GM23338 (cell line): Measurements from ENCODE around the gene PNPLA1. TPM values are rescaled to one million over a fixed set of nuclear protein-coding genes. Genes with fewer than 3 reads are reported as not detected.

ENCODE experiments used
- ATAC-seq: fragments of 200-7000 bp; cut with Tn5 transposase; 3 replicates; pipeline ENCODE4 v1.9.1; 2020
- DNase-seq: peaks from one replicate; pipeline ENCODE4 v3.0.0-alpha.2; 2015; ENCODE audit warnings: low spot score
- H2AFZ ChIP-seq: fragments of 200-600 bp; sonication (generic); 2 replicates; pipeline ENCODE4 v1.8.0; 2016; ENCODE audit warnings: antibody characterized with exemption, mild to moderate bottlenecking, moderate library complexity
- H3F3A ChIP-seq: fragments of 200-600 bp; sonication (generic); replicated peaks from 2 replicates; pipeline ENCODE4 v1.8.0; 2017; ENCODE audit warnings: antibody characterized with exemption, mixed run types, low read depth
- H3K27ac ChIP-seq: fragments of 200-600 bp; sonication (generic); 2 replicates; pipeline ENCODE4 v1.6.1; 2016; ENCODE audit warnings: low read depth
- H3K27me3 ChIP-seq: fragments of 200-600 bp; sonication (generic); 2 replicates; pipeline ENCODE4 v1.8.0; 2016; ENCODE audit warnings: mild to moderate bottlenecking, mixed run types, moderate library complexity; ENCODE audit not compliant: insufficient read depth
- H3K36me3 ChIP-seq: fragments of 200-600 bp; sonication (generic); 2 replicates; pipeline ENCODE4 v1.8.0; 2016; ENCODE audit warnings: mild to moderate bottlenecking; ENCODE audit not compliant: insufficient read depth
- H3K4me1 ChIP-seq: fragments of 200-600 bp; sonication (generic); 2 replicates; pipeline ENCODE4 v1.8.0; 2016; ENCODE audit warnings: mild to moderate bottlenecking, moderate library complexity; ENCODE audit not compliant: insufficient read depth
- H3K4me2 ChIP-seq: fragments of 200-600 bp; sonication (generic); 2 replicates; pipeline ENCODE4 v1.7.1; 2017; ENCODE audit warnings: mixed run types
- H3K4me3 ChIP-seq: fragments of 200-600 bp; sonication (generic); 2 replicates; pipeline ENCODE4 v1.6.1; 2016; ENCODE audit warnings: mixed run types
- H3K79me2 ChIP-seq: fragments of 200-600 bp; sonication (generic); replicated peaks from 2 replicates; pipeline ENCODE4 v1.8.0; 2017; ENCODE audit warnings: mild to moderate bottlenecking; ENCODE audit not compliant: insufficient read depth
- H3K9me2 ChIP-seq: fragments of 200-600 bp; sonication (generic); 2 replicates; pipeline ENCODE4 v1.8.0; 2017; ENCODE audit not compliant: insufficient read depth
- H4K20me1 ChIP-seq: fragments of 200-600 bp; sonication (generic); replicated peaks from 2 replicates; pipeline ENCODE4 v1.8.0; 2017; ENCODE audit warnings: mild to moderate bottlenecking; ENCODE audit not compliant: insufficient read depth
- H3K27ac Mint-ChIP-seq: 2 replicates; pipeline ENCODE4 v1.8.0; 2020; ENCODE audit warnings: inconsistent platforms, mild to moderate bottlenecking, moderate library complexity, mixed read lengths
- H3K27me3 Mint-ChIP-seq: 3 replicates; pipeline ENCODE4 v1.8.0; 2022; ENCODE audit warnings: low read depth, mild to moderate bottlenecking, moderate library complexity, mixed read lengths, inconsistent platforms; ENCODE audit not compliant: insufficient read depth, poor library complexity
- H3K36me3 Mint-ChIP-seq: 3 replicates; pipeline ENCODE4 v1.8.0; 2021; ENCODE audit warnings: low read depth, mild to moderate bottlenecking, inconsistent platforms, moderate library complexity, mixed read lengths
- H3K4me1 Mint-ChIP-seq: 3 replicates; pipeline ENCODE4 v1.8.0; 2020; ENCODE audit warnings: mild to moderate bottlenecking, inconsistent platforms, mixed read lengths
- H3K4me3 Mint-ChIP-seq: 3 replicates; pipeline ENCODE4 v1.8.0; 2021; ENCODE audit warnings: moderate library complexity, mild to moderate bottlenecking, inconsistent platforms, mixed read lengths
- H3K9me3 Mint-ChIP-seq: 3 replicates; pipeline ENCODE4 v1.8.0; 2020; ENCODE audit warnings: moderate library complexity, mild to moderate bottlenecking, inconsistent platforms, mixed read lengths
- CREB1 ChIP-seq: fragments of 250-450 bp; sonication (Bioruptor Pico); IDR thresholded peaks from 2 replicates; pipeline ENCODE4 v1.5.0; 2020; ENCODE audit warnings: low read depth, mild to moderate bottlenecking, moderate library complexity
- EZH2 ChIP-seq: fragments of 200-600 bp; sonication (generic); IDR thresholded peaks from one replicate; pipeline ENCODE4 v1.8.0; 2017; ENCODE audit warnings: antibody characterized with exemption, mild to moderate bottlenecking, low read depth; ENCODE audit not compliant: unreplicated experiment
- EZH2phosphoT487 ChIP-seq: fragments of 200-600 bp; sonication (generic); IDR thresholded peaks from one replicate; pipeline ENCODE4 v1.8.1; 2018; ENCODE audit warnings: antibody characterized with exemption; ENCODE audit not compliant: unreplicated experiment
- JUNB ChIP-seq: IDR thresholded peaks from one replicate; pipeline ENCODE4 v1.6.1; 2016; ENCODE audit warnings: antibody characterized with exemption; ENCODE audit not compliant: unreplicated experiment
- NANOG ChIP-seq: IDR thresholded peaks from 2 replicates; pipeline ENCODE4 v1.6.1; 2016; ENCODE audit warnings: antibody characterized with exemption, borderline replicate concordance
- POLR2AphosphoS5 ChIP-seq: IDR thresholded peaks from 2 replicates; pipeline ENCODE4 v1.6.1; 2016; ENCODE audit warnings: antibody characterized with exemption, low read depth
- STAT1 ChIP-seq: IDR thresholded peaks from one replicate; pipeline ENCODE4 v1.6.1; 2016; ENCODE audit warnings: antibody characterized with exemption; ENCODE audit not compliant: unreplicated experiment
- ZNF114 ChIP-seq: fragments of 250-450 bp; sonication (Bioruptor Pico); IDR thresholded peaks from 2 replicates; pipeline ENCODE4 v1.5.0; 2020; ENCODE audit warnings: mild to moderate bottlenecking, moderate library complexity
- ZNF331 ChIP-seq: fragments of 250-450 bp; sonication (Bioruptor Pico); IDR thresholded peaks from 2 replicates; pipeline ENCODE4 v1.5.0; 2020; ENCODE audit warnings: low read depth, mild to moderate bottlenecking, moderate library complexity
- polyA plus RNA-seq: library from polyadenylated mRNA; unstranded; fragments of >200 nt; fragmentation: Nextera tagmentation; extraction: Ambion mirVana; gene quantifications from 2 replicates; pipeline ENCODE4 v1.2.1, GENCODE V29; 2016
- total RNA-seq: library from RNA; depleted of rRNA; stranded (reverse); fragments of >200 nt; shearing (Covaris generic); gene quantifications from 2 replicates; pipeline ENCODE4 v1.2.3, GENCODE V29; 2014
- TF ChIP-seq, protein P1 (sequence below): fragments of 250-450 bp; sonication (Bioruptor Pico); IDR thresholded peaks from 2 replicates; pipeline ENCODE4 v1.5.0; 2020; ENCODE audit warnings: mild to moderate bottlenecking, moderate library complexity
- TF ChIP-seq, protein P2 (sequence below), 2 experiments: fragments of 200-600 bp in 1 of 2; sonication (generic) in 1 of 2; conservative IDR thresholded peaks; 2 replicates each; pipeline versions ENCODE4 v1.5.1 to v1.6.1; 2016 to 2017; ENCODE audit warnings: antibody characterized with exemption in 2 of 2, low read depth in 2 of 2, mild to moderate bottlenecking in 2 of 2, moderate library complexity in 1 of 2
- TF ChIP-seq, protein P3 (sequence below): IDR thresholded peaks from 2 replicates; pipeline ENCODE4 v1.6.1; 2016; ENCODE audit warnings: antibody characterized with exemption
- TF ChIP-seq, protein P4 (sequence below): IDR thresholded peaks from one replicate; pipeline ENCODE4 v1.6.1; 2018; ENCODE audit warnings: antibody characterized with exemption; ENCODE audit not compliant: unreplicated experiment

Gene PNPLA1
- total and polyA plus RNA-seq, 2 experiments from 2014 or later = not detected

DNA sequence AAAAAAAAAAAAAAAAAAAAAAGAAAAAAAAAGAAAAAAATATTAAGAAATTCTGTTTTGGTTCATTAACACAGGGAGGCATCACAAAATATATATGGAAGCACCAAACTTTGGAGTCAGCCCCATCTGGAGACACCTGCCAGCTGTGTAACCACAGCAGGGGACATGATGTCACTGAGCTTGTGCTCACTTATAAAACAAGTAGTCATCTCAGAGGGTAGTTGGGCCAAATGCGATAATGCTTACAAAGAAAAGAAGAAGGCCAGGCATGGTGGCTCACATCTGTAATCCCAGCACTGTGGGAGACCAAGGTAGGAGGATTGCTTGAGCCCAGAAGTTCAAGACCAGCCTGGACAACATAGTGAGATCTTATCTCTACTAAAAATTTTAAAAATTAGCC, 68.0 kb downstream of the PNPLA1 start:
- DNase-seq (no peak), ATAC-seq (no peak)
- Mint-ChIP-seq H3K4me3 (no peak overlapping the region), H3K27ac (no peak overlapping the region), H3K27me3 (peaks cover 17% of the 10 kb centered on the region), H3K4me1 (peaks cover 19% of the 10 kb centered on the region), H3K9me3 (no peaks in the 10 kb centered on the region), H3K36me3 (no peaks in the 10 kb centered on the region)
- no peaks in the 10 kb centered on the region for H3K36me3 ChIP-seq
- H3K27me3 ChIP-seq = peaks cover 10% of the 10 kb centered on the region
- no peaks in the 10 kb centered on the region for H4K20me1 ChIP-seq
- H3K79me2 ChIP-seq = no peaks in the 10 kb centered on the region
- H3F3A ChIP-seq = 0 out of 2 replicates have a peak, but pooled peaks cover 5% of the 10 kb centered on the region
- no peaks in the 10 kb centered on the region for H3K9me2 ChIP-seq
- no peak overlapping the region for H3K27ac ChIP-seq
- no peak overlapping the region for H3K4me2 ChIP-seq
- H3K4me1 ChIP-seq = no peaks in the 10 kb centered on the region
- TF ChIP-seq, protein P1, sequence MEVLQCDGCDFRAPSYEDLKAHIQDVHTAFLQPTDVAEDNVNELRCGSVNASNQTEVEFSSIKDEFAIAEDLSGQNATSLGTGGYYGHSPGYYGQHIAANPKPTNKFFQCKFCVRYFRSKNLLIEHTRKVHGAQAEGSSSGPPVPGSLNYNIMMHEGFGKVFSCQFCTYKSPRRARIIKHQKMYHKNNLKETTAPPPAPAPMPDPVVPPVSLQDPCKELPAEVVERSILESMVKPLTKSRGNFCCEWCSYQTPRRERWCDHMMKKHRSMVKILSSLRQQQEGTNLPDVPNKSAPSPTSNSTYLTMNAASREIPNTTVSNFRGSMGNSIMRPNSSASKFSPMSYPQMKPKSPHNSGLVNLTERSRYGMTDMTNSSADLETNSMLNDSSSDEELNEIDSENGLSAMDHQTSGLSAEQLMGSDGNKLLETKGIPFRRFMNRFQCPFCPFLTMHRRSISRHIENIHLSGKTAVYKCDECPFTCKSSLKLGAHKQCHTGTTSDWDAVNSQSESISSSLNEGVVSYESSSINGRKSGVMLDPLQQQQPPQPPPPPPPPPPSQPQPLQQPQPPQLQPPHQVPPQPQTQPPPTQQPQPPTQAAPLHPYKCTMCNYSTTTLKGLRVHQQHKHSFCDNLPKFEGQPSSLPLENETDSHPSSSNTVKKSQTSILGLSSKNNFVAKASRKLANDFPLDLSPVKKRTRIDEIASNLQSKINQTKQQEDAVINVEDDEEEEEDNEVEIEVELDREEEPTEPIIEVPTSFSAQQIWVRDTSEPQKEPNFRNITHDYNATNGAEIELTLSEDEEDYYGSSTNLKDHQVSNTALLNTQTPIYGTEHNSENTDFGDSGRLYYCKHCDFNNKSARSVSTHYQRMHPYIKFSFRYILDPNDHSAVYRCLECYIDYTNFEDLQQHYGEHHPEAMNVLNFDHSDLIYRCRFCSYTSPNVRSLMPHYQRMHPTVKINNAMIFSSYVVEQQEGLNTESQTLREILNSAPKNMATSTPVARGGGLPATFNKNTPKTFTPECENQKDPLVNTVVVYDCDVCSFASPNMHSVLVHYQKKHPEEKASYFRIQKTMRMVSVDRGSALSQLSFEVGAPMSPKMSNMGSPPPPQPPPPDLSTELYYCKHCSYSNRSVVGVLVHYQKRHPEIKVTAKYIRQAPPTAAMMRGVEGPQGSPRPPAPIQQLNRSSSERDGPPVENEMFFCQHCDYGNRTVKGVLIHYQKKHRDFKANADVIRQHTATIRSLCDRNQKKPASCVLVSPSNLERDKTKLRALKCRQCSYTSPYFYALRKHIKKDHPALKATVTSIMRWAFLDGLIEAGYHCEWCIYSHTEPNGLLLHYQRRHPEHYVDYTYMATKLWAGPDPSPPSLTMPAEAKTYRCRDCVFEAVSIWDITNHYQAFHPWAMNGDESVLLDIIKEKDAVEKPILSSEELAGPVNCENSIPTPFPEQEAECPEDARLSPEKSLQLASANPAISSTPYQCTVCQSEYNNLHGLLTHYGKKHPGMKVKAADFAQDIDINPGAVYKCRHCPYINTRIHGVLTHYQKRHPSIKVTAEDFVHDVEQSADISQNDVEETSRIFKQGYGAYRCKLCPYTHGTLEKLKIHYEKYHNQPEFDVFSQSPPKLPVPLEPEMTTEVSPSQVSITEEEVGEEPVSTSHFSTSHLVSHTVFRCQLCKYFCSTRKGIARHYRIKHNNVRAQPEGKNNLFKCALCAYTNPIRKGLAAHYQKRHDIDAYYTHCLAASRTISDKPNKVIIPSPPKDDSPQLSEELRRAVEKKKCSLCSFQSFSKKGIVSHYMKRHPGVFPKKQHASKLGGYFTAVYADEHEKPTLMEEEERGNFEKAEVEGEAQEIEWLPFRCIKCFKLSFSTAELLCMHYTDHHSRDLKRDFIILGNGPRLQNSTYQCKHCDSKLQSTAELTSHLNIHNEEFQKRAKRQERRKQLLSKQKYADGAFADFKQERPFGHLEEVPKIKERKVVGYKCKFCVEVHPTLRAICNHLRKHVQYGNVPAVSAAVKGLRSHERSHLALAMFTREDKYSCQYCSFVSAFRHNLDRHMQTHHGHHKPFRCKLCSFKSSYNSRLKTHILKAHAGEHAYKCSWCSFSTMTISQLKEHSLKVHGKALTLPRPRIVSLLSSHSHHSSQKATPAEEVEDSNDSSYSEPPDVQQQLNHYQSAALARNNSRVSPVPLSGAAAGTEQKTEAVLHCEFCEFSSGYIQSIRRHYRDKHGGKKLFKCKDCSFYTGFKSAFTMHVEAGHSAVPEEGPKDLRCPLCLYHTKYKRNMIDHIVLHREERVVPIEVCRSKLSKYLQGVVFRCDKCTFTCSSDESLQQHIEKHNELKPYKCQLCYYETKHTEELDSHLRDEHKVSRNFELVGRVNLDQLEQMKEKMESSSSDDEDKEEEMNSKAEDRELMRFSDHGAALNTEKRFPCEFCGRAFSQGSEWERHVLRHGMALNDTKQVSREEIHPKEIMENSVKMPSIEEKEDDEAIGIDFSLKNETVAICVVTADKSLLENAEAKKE (CRISPR knock-in tag) = no peak
- TF ChIP-seq ZNF114 (CRISPR knock-in tag) = no peak
- no peak for TF ChIP-seq POLR2AphosphoS5
- TF ChIP-seq ZNF331 = no peak
- TF ChIP-seq, protein P2, sequence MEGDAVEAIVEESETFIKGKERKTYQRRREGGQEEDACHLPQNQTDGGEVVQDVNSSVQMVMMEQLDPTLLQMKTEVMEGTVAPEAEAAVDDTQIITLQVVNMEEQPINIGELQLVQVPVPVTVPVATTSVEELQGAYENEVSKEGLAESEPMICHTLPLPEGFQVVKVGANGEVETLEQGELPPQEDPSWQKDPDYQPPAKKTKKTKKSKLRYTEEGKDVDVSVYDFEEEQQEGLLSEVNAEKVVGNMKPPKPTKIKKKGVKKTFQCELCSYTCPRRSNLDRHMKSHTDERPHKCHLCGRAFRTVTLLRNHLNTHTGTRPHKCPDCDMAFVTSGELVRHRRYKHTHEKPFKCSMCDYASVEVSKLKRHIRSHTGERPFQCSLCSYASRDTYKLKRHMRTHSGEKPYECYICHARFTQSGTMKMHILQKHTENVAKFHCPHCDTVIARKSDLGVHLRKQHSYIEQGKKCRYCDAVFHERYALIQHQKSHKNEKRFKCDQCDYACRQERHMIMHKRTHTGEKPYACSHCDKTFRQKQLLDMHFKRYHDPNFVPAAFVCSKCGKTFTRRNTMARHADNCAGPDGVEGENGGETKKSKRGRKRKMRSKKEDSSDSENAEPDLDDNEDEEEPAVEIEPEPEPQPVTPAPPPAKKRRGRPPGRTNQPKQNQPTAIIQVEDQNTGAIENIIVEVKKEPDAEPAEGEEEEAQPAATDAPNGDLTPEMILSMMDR (conservative IDR thresholded peaks at IDR 0.05; ENCODE audit: low read depth in 2 of 2) = no peak
- no peak for TF ChIP-seq JUNB
- TF ChIP-seq NANOG = no peak
- no peak for TF ChIP-seq STAT1
- TF ChIP-seq, protein P3, sequence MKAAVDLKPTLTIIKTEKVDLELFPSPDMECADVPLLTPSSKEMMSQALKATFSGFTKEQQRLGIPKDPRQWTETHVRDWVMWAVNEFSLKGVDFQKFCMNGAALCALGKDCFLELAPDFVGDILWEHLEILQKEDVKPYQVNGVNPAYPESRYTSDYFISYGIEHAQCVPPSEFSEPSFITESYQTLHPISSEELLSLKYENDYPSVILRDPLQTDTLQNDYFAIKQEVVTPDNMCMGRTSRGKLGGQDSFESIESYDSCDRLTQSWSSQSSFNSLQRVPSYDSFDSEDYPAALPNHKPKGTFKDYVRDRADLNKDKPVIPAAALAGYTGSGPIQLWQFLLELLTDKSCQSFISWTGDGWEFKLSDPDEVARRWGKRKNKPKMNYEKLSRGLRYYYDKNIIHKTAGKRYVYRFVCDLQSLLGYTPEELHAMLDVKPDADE = no peak
- no peak for TF ChIP-seq CREB1 (CRISPR knock-in tag)
- TF ChIP-seq, protein P4, sequence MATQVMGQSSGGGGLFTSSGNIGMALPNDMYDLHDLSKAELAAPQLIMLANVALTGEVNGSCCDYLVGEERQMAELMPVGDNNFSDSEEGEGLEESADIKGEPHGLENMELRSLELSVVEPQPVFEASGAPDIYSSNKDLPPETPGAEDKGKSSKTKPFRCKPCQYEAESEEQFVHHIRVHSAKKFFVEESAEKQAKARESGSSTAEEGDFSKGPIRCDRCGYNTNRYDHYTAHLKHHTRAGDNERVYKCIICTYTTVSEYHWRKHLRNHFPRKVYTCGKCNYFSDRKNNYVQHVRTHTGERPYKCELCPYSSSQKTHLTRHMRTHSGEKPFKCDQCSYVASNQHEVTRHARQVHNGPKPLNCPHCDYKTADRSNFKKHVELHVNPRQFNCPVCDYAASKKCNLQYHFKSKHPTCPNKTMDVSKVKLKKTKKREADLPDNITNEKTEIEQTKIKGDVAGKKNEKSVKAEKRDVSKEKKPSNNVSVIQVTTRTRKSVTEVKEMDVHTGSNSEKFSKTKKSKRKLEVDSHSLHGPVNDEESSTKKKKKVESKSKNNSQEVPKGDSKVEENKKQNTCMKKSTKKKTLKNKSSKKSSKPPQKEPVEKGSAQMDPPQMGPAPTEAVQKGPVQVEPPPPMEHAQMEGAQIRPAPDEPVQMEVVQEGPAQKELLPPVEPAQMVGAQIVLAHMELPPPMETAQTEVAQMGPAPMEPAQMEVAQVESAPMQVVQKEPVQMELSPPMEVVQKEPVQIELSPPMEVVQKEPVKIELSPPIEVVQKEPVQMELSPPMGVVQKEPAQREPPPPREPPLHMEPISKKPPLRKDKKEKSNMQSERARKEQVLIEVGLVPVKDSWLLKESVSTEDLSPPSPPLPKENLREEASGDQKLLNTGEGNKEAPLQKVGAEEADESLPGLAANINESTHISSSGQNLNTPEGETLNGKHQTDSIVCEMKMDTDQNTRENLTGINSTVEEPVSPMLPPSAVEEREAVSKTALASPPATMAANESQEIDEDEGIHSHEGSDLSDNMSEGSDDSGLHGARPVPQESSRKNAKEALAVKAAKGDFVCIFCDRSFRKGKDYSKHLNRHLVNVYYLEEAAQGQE = no peak
- TF ChIP-seq EZH2 = no peak
- no peak for TF ChIP-seq EZH2phosphoT487
- H3K4me3 ChIP-seq = no peak overlapping the region
- no peak overlapping the region for H2AFZ ChIP-seq
